HG03066 (cell line): ENCODE data around the gene TRIM38.
"Not testable (repeated sequence)": the region's sequence is repeated elsewhere in the genome, so short reads cannot be mapped to it uniquely, and the experiment has no call there.

Source experiments
- ATAC-seq: cut with Tn5 transposase; IDR thresholded peaks from one replicate; pipeline ENCODE4 v1.9.1; 2021; ENCODE audit warnings: low read depth; ENCODE audit not compliant: unreplicated experiment

Gene TRIM38

GRCh38 chr6:25966711-25967110 lies 4.1 kb downstream of the TRIM38 start:
- no peak for ATAC-seq

- ATAC-seq: no peak
Measured at GRCh38 chr6:25968769-25969168, 6.2 kb downstream of the TRIM38 start.

GRCh38 chr6:25971187-25971821 lies 8.7 kb downstream of the TRIM38 start:
- ATAC-seq: no peak

GRCh38 chr6:25972128-25972527 lies 9.5 kb downstream of the TRIM38 start:
- ATAC-seq: no peak

GRCh38 chr6:25972902-25973301 lies 10.3 kb downstream of the TRIM38 start:
- no peak for ATAC-seq

- no peak for ATAC-seq
Measured at GRCh38 chr6:25973923-25974555, 11.4 kb downstream of the TRIM38 start.

- no peak for ATAC-seq
Measured at GRCh38 chr6:25975923-25976560, 13.4 kb downstream of the TRIM38 start.

GRCh38 chr6:25980935-25981334 lies 18.3 kb downstream of the TRIM38 start:
- no peak for ATAC-seq

- ATAC-seq: no peak
Measured at GRCh38 chr6:25981568-25982263, 19.1 kb downstream of the TRIM38 start.

GRCh38 chr6:25984265-25984664 lies 21.7 kb downstream of the TRIM38 start:
- no peak for ATAC-seq

GRCh38 chr6:25987845-25988244 lies 25.2 kb downstream of the TRIM38 start:
- ATAC-seq: no peak

GRCh38 chr6:25990172-25990873 lies 27.7 kb downstream of the TRIM38 start:
- ATAC-seq: no peak

GRCh38 chr6:25991785-25992412 lies 29.3 kb downstream of the TRIM38 start:
- peak; percentile 45 for ATAC-seq

- peak; percentile 76 for ATAC-seq
Measured at GRCh38 chr6:25992413-25993340, 30.1 kb downstream of the TRIM38 start.

GRCh38 chr6:25993341-25993684 lies 30.7 kb downstream of the TRIM38 start:
- not testable (repeated sequence) for ATAC-seq

GRCh38 chr6:25995507-25995906 lies 32.9 kb downstream of the TRIM38 start:
- ATAC-seq: no peak

GRCh38 chr6:25997921-25998320 lies 35.3 kb downstream of the TRIM38 start:
- no peak for ATAC-seq

- ATAC-seq: no peak
Measured at GRCh38 chr6:25998379-25998778, 35.8 kb downstream of the TRIM38 start.

- ATAC-seq: not testable (repeated sequence)
Measured at GRCh38 chr6:25999225-25999624, 36.6 kb downstream of the TRIM38 start.
